T-cell (primary cell): ENCODE measurements around the gene CAMK2D. TPM values are rescaled to one million over a fixed set of nuclear protein-coding genes. Genes with fewer than 3 reads are reported as not detected.

Source experiments
- ATAC-seq, 4 experiments: fragments of 200-7000 bp in 3 of 4; fragments of 150-1000 bp in 1 of 4; cut with Tn5 transposase; replicated peaks in 1 of 4; 1 replicate in 3 of 4; 2 replicates in 1 of 4; pipeline ENCODE4 v1.10.0; 2021; ENCODE audit warnings: moderate library complexity in 3 of 4, mild to moderate bottlenecking in 2 of 4, moderate number of reproducible peaks in 1 of 4
- CTCF ChIA-PET, 2 donors: fragments of 300-600 bp; sonication (Branson Sonifier 250); formaldehyde crosslinking; loops; one replicate each; lab custom pipeline; 2022; ENCODE audit warnings: antibody characterized with exemption in 2 of 2; lab: Charles Lee
- POLR2A ChIA-PET, 2 donors: fragments of 300-600 bp; sonication (Branson Sonifier 250); formaldehyde crosslinking; loops; one replicate each; lab custom pipeline; 2022; ENCODE audit warnings: antibody characterized with exemption in 2 of 2; lab: Charles Lee
- DNase-seq, 35 experiments: peaks; one replicate each; pipeline versions ENCODE4 v3.0.0 to v3.0.0-alpha.2; 2013 to 2023
- H3K27ac ChIP-seq: one replicate; pipeline ENCODE4 v1.5.1; 2013; ENCODE audit warnings: low read length
- H3K27me3 ChIP-seq, 2 experiments: replicated peaks in 1 of 2; 1 replicate in 1 of 2; 2 replicates in 1 of 2; pipeline versions ENCODE4 v1.6.1 to v1.7.0; 2013; ENCODE audit warnings: low read length in 1 of 2, mixed read lengths in 1 of 2; ENCODE audit not compliant: control insufficient read depth in 2 of 2, insufficient read depth in 2 of 2; ENCODE audit errors: extremely low read depth in 1 of 2
- H3K36me3 ChIP-seq, 2 donors: 1 replicate in 1 of 2; 2 replicates in 1 of 2; pipeline versions ENCODE4 v1.6.1 to v1.7.0; 2013; ENCODE audit warnings: low read length in 1 of 2; ENCODE audit not compliant: control insufficient read depth in 2 of 2, insufficient read depth in 1 of 2; ENCODE audit errors: extremely low read depth in 1 of 2
- H3K4me1 ChIP-seq, 2 experiments: 1 replicate in 1 of 2; 2 replicates in 1 of 2; pipeline versions ENCODE4 v1.6.1 to v1.7.0; 2013; ENCODE audit warnings: low read length in 2 of 2, mixed read lengths in 1 of 2; ENCODE audit not compliant: insufficient read depth in 2 of 2, control insufficient read depth in 1 of 2; ENCODE audit errors: extremely low read depth in 1 of 2
- H3K4me3 ChIP-seq, 2 donors: 1 replicate in 1 of 2; 2 replicates in 1 of 2; pipeline versions ENCODE4 v1.5.1 to v1.7.0; 2013; ENCODE audit warnings: mild to moderate bottlenecking in 2 of 2, low read length in 1 of 2, moderate library complexity in 1 of 2; ENCODE audit not compliant: control insufficient read depth in 1 of 2; ENCODE audit errors: extremely low read depth in 1 of 2
- H3K9me3 ChIP-seq: 2 replicates; pipeline ENCODE4 v1.7.0; 2013
- H3K27ac Mint-ChIP-seq, 2 donors: one replicate each; pipeline ENCODE4 v1.8.0; 2020 to 2021; ENCODE audit warnings: mild to moderate bottlenecking in 2 of 2, mixed read lengths in 2 of 2
- H3K27me3 Mint-ChIP-seq, 2 donors: one replicate each; pipeline ENCODE4 v1.8.0; 2021 to 2022; ENCODE audit warnings: mixed read lengths in 2 of 2
- H3K36me3 Mint-ChIP-seq: one replicate; pipeline ENCODE4 v1.8.0; 2021; ENCODE audit warnings: mixed read lengths
- H3K4me1 Mint-ChIP-seq, 3 donors: one replicate each; pipeline ENCODE4 v1.8.0; 2020 to 2022; ENCODE audit warnings: mixed read lengths in 3 of 3, mild to moderate bottlenecking in 1 of 3
- H3K4me3 Mint-ChIP-seq, 3 donors: one replicate each; pipeline ENCODE4 v1.8.0; 2020 to 2022; ENCODE audit warnings: mild to moderate bottlenecking in 3 of 3, mixed read lengths in 3 of 3, moderate library complexity in 3 of 3
- H3K9me3 Mint-ChIP-seq, 3 donors: one replicate each; pipeline ENCODE4 v1.8.0; 2020 to 2022; ENCODE audit warnings: mixed read lengths in 3 of 3
- WGBS: methylation state at CpG from one replicate; pipeline ENCODE4 v1.1.5; 2013; ENCODE audit warnings: missing lambda C conversion rate; ENCODE audit not compliant: insufficient coverage; 5-methylcytosine and 5-hydroxymethylcytosine counted together
- total RNA-seq, 35 experiments: library from RNA in 6 of 35; stranded (reverse) in 6 of 35; fragments of 120-200 nt in 1 of 35; gene quantifications; one replicate each; pipeline versions ENCODE4 v1.2.1 to v1.2.4 and lab custom pipeline; 2013 to 2026

Gene CAMK2D
- total RNA-seq, 5 donors from 2014 or later (not counting 1 experiment from before 2014, with no cell fraction given), result 30.9 to 36.2 (median 35.4) TPM

DNA sequence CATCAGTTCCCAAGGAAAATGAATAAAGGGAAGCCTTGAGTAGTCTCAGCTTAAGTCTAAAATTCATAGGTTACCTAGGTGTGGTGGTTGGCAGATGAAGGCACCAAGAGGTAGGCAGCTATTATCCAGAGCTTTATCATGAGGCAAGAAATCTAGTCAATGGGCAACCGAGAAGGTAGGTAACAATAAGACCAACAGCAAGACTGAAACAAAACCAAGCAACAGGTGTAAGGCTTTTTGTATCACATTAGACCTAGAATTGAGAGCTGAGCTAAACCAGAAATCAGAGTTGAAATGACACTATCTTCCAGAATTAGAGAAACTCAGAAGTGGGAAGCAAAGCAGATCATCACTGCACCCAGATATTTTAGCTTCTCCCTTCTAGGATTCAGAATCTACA is 117.1 kb downstream of the CAMK2D start:
- peaks cover 0 to under 1% of the 10 kb centered on the region in 2 experiments for H3K4me1 ChIP-seq
- WGBS, result 80% methylated on average over 1 of the region's 1 CpG
- Mint-ChIP-seq H3K9me3 (no peaks in the 10 kb centered on the region), H3K4me1 (peaks cover 42 to 59% (median 54%) of the 10 kb centered on the region in 3 donors), H3K4me3 (no peak overlapping the region), H3K27ac (no peak overlapping the region), H3K27me3 (no peaks in the 10 kb centered on the region), H3K36me3 (peaks cover 23% of the 10 kb centered on the region)
- no peak overlapping the region for H3K4me3 ChIP-seq
- ChIA-PET POLR2A (interaction anchor here in 1 of 2 donors (0.8 kb wide), 1 partner anchor 16 kb away, joined by 4 read pairs; no protein-coding TSS in a partner anchor), CTCF (no interaction called here)
- H3K36me3 ChIP-seq, result peaks cover 0 to 2% of the 10 kb centered on the region in 2 donors
- H3K27me3 ChIP-seq, result no peaks in the 10 kb centered on the region
- H3K27ac ChIP-seq, result no peak overlapping the region
- DNase-seq (no peak), ATAC-seq (no peak)
- no peaks in the 10 kb centered on the region for H3K9me3 ChIP-seq

DNA sequence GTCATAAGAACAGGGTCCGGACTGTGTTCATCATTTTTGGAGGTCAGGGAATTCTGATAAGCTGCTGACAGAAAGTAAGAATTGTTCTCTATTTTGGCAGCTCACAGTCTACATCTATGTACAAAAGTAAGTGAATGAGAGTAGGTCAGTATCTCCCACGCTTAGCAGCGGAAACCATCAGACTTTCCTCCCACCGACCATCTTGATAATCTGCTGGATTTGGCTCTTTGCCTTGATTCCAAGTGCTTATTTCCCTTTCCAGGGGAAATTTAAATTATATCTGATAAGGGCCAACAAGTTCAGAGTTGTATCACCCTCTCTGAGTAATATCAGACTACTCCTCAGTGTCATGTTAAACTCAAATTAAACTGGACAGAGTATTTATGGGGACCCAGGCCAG is 118.0 kb downstream of the CAMK2D start:
- WGBS, result 80% methylated on average over 1 of the region's 4 CpGs
- DNase-seq (no peak), ATAC-seq (no peak)
- POLR2A ChIA-PET, result no interaction called here
- no peak overlapping the region for H3K27ac ChIP-seq
- H3K27me3 Mint-ChIP-seq, result no peaks in the 10 kb centered on the region
- H3K9me3 Mint-ChIP-seq, result no peaks in the 10 kb centered on the region
- no peak overlapping the region for H3K4me3 Mint-ChIP-seq
- H3K36me3 Mint-ChIP-seq, result peaks cover 16% of the 10 kb centered on the region
- no peak overlapping the region for H3K4me3 ChIP-seq
- CTCF ChIA-PET, result no interaction called here
- H3K4me1 Mint-ChIP-seq, result peaks cover 51 to 60% (median 56%) of the 10 kb centered on the region in 3 donors
- H3K27me3 ChIP-seq, result no peaks in the 10 kb centered on the region
- H3K4me1 ChIP-seq, result peaks cover 0 to 3% of the 10 kb centered on the region in 2 experiments
- no peaks in the 10 kb centered on the region for H3K9me3 ChIP-seq
- H3K36me3 ChIP-seq, result peaks cover 0 to 2% of the 10 kb centered on the region in 2 donors
- no peak overlapping the region for H3K27ac Mint-ChIP-seq

GRCh38 chr4:113641025-113641431 is 120.5 kb downstream of the CAMK2D start:
- CTCF ChIA-PET, result no interaction called here
- no CpG with 5 or more reads among the region's 1 CpG for WGBS
- Histone ChIP-seq H3K27me3 (no peaks in the 10 kb centered on the region), H3K4me1 (peaks cover 7 to 18% of the 10 kb centered on the region in 2 experiments), H3K27ac (no peak overlapping the region), H3K36me3 (no peaks in the 10 kb centered on the region), H3K9me3 (no peaks in the 10 kb centered on the region), H3K4me3 (no peak overlapping the region)
- Mint-ChIP-seq H3K4me1 (peaks cover 64 to 73% (median 71%) of the 10 kb centered on the region in 3 donors), H3K27me3 (no peaks in the 10 kb centered on the region), H3K4me3 (no peak overlapping the region), H3K9me3 (no peaks in the 10 kb centered on the region), H3K27ac (peak overlapping the region; percentile 16 to 24), H3K36me3 (peaks cover 7% of the 10 kb centered on the region)
- DNase-seq (no peak), ATAC-seq (no peak)
- POLR2A ChIA-PET, result interaction anchor here in 1 of 2 donors (0.6 kb wide), 1 partner anchor 109 kb away, joined by 3 read pairs; no protein-coding TSS in a partner anchor

DNA sequence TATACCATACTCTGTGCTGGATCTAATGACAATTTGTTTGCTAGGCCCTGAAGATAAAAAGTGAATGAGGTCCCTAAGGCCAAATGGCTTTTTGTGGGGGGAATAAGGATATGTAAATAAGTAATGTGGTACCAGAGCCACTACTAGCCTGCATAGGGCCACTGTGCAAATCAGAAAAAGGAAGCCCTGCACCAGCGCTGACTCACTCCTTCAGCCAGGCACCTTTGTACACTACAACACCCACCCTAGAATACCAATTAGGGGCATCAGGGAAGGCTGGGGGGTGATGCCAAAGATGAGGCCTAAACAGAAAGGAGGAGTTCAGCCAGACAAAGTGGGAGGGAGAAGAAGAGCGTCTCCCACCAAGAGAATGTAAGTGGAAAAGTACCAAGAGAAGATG is 122.2 kb downstream of the CAMK2D start:
- Mint-ChIP-seq H3K27me3 (no peaks in the 10 kb centered on the region), H3K4me1 (peaks cover 57 to 67% (median 65%) of the 10 kb centered on the region in 3 donors), H3K9me3 (no peaks in the 10 kb centered on the region), H3K4me3 (no peak overlapping the region), H3K27ac (peak overlapping the region; percentile 7 to 17), H3K36me3 (peaks cover 5% of the 10 kb centered on the region)
- ChIA-PET POLR2A (interaction anchor here in 1 of 2 donors (0.6 kb wide), 1 partner anchor 20 kb away, joined by 4 read pairs; no protein-coding TSS in a partner anchor), CTCF (interaction anchor here in 1 of 2 donors (0.6 kb wide), 1 partner anchor 39 kb away, joined by 3 read pairs; no protein-coding TSS in a partner anchor)
- no peak for DNase-seq
- H3K27me3 ChIP-seq, result no peaks in the 10 kb centered on the region
- no peak for ATAC-seq
- H3K36me3 ChIP-seq, result no peaks in the 10 kb centered on the region
- H3K4me3 ChIP-seq, result no peak overlapping the region
- no peaks in the 10 kb centered on the region for H3K9me3 ChIP-seq
- H3K4me1 ChIP-seq, result peaks cover 7 to 18% of the 10 kb centered on the region in 2 experiments
- WGBS, result 100% methylated on average over 1 of the region's 2 CpGs
- H3K27ac ChIP-seq, result no peak overlapping the region

GRCh38 chr4:113638562-113638832 is 123.0 kb downstream of the CAMK2D start:
- H3K27me3 Mint-ChIP-seq, result no peaks in the 10 kb centered on the region
- H3K36me3 Mint-ChIP-seq, result peaks cover 5% of the 10 kb centered on the region
- no peak overlapping the region for H3K4me3 Mint-ChIP-seq
- H3K9me3 Mint-ChIP-seq, result no peaks in the 10 kb centered on the region
- no peaks in the 10 kb centered on the region for H3K27me3 ChIP-seq
- no CpG with 5 or more reads among the region's 3 CpGs for WGBS
- no peaks in the 10 kb centered on the region for H3K36me3 ChIP-seq
- peak overlapping the region; percentile 25 to 51 for H3K27ac Mint-ChIP-seq
- no peaks in the 10 kb centered on the region for H3K9me3 ChIP-seq
- H3K27ac ChIP-seq, result no peak overlapping the region
- peaks cover 50 to 62% (median 60%) of the 10 kb centered on the region in 3 donors for H3K4me1 Mint-ChIP-seq
- no peak for DNase-seq
- CTCF ChIA-PET, result interaction anchor here (0.7 to 3.2 kb wide), 3 partner anchors 31 to 126 kb away, joined by 3 to 9 read pairs (median 6); no protein-coding TSS in a partner anchor
- POLR2A ChIA-PET, result interaction anchor here (0.6 to 1.1 kb wide), 4 partner anchors 21 to 329 kb away, joined by 3 to 4 read pairs (median 4); no protein-coding TSS in a partner anchor
- ATAC-seq, result no peak
- no peak overlapping the region for H3K4me3 ChIP-seq
- H3K4me1 ChIP-seq, result peaks cover 7 to 18% of the 10 kb centered on the region in 2 experiments

DNA sequence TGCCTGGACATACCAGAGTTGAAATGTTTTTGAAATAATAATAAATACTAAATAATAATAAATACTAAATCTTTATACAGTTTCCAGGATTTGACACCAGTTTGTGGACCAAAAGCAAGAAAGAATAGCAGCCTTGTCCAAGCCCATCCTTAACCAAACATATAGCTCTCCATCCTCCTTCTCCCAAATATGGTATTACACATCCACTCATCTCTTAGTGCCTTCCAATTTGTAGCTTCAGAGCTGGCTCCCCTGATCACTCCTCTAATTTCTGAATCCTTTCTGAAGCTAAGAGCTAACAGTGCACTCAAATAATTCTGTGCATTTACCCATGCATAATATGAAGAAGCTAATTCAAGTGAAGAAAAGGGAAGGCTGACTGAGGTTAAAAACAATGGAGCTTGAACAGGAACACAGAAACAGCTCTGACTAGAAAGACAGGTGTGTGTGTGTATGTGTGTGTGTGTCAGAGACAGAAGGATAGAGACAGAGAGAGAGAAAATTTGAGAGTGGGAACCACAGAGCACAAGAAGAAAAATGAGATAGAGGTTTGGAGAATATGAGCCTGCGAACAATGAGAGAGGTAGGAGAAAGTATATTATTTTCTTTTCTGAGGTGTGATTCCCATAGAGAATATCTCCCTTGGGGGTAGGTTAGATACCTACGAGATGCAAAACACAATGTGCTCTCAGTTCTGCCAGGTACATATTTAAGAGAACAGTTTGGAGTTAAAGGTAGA is 123.5 kb downstream of the CAMK2D start:
- H3K9me3 ChIP-seq, result no peaks in the 10 kb centered on the region
- no peaks in the 10 kb centered on the region for H3K9me3 Mint-ChIP-seq
- no peaks in the 10 kb centered on the region for H3K27me3 ChIP-seq
- H3K36me3 Mint-ChIP-seq, result peaks cover 5% of the 10 kb centered on the region
- no peaks in the 10 kb centered on the region for H3K27me3 Mint-ChIP-seq
- H3K4me1 ChIP-seq, result peaks cover 7 to 18% of the 10 kb centered on the region in 2 experiments
- POLR2A ChIA-PET, result interaction anchor here (0.6 to 1.1 kb wide), 5 partner anchors 34 to 329 kb away, joined by 3 to 4 read pairs (median 4); no protein-coding TSS in a partner anchor
- ATAC-seq, result no peak
- H3K36me3 ChIP-seq, result no peaks in the 10 kb centered on the region
- CTCF ChIA-PET, result interaction anchor here (0.7 to 3.2 kb wide), 5 partner anchors 20 to 127 kb away, joined by 3 to 19 read pairs (median 6); no protein-coding TSS in a partner anchor
- DNase-seq, result no peak
- no CpG with 5 or more reads among the region's 2 CpGs for WGBS
- H3K27ac ChIP-seq, result no peak overlapping the region
- no peak overlapping the region for H3K4me3 ChIP-seq
- H3K4me1 Mint-ChIP-seq, result peaks cover 50 to 62% (median 57%) of the 10 kb centered on the region in 3 donors
- H3K4me3 Mint-ChIP-seq, result no peak overlapping the region
- H3K27ac Mint-ChIP-seq, result peak overlapping the region; percentile 51 to 53
